Measurements from ENCODE around the gene AHCYL2.
A peak's percentile ranks its signal among the peaks of the same experiment; 100 is the strongest.
"Not testable (repeated sequence)": the region's sequence is repeated elsewhere in the genome, so short reads cannot be mapped to it uniquely, and the experiment has no call there.

Gene AHCYL2

DNA sequence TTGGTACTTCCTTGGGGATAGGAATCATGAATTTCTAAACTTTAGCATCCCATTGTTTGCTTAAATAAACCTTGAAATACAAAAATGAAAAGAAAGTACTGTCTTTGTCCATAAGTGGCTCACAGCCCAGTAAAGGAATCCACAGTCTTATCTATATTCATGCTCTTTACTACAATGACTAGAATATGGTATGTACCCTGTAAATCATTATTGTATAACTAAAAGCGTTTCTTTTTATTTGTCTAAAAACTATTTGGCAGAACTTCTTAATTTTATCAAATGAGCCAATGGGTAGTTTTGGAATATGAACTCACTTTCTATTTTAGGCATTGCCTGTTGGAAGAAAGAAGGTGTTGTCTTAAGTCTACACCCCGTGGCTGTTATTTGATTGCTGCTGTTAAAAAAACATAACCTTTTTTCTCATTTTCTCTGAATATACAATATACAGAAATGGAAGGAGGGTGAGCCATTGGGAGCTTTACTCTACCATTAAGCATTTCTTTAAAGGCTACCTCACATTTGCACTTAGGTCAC lies 197.0 kb downstream of the AHCYL2 start:
- no peak for DNase-seq (ENCODE audit: low read depth in 2 of 2, low spot score in 1 of 2)

GRCh38 chr7:129422727-129423126 lies 197.9 kb downstream of the AHCYL2 start:
- no peak for DNase-seq (ENCODE audit: low read depth in 2 of 2, low spot score in 1 of 2)

GRCh38 chr7:129423700-129424410 lies 199.0 kb downstream of the AHCYL2 start:
- DNase-seq (ENCODE audit: low read depth in 2 of 2, low spot score in 1 of 2), result no peak

DNA sequence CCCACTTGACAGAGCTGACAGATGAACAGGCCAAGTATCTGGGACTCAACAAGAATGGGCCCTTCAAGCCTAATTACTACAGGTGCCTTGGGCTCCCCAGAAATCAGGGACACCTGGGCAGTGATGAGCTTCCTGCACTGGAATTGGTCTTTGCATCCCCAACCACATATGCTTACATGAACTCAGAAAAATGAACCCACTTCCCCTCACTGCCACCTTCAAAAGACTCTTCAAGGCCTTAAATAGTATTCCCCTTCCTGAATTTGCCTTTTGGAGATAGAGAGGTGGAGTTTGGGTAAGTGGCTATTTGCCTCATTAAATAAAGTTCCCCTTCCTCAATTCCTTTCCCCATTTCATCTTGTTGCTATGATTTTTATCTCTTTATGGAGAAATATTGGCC lies 201.7 kb downstream of the AHCYL2 start:
- no peak for DNase-seq (ENCODE audit: low read depth in 2 of 2, low spot score in 1 of 2)

GRCh38 chr7:129427526-129428045 lies 202.8 kb downstream of the AHCYL2 start:
- DNase-seq (ENCODE audit: low read depth in 2 of 2, low spot score in 1 of 2), result no peak

- no peak for DNase-seq (ENCODE audit: low read depth in 2 of 2, low spot score in 1 of 2)
Observed at GRCh38 chr7:129431911-129432643, 207.2 kb downstream of the AHCYL2 start.

DNA sequence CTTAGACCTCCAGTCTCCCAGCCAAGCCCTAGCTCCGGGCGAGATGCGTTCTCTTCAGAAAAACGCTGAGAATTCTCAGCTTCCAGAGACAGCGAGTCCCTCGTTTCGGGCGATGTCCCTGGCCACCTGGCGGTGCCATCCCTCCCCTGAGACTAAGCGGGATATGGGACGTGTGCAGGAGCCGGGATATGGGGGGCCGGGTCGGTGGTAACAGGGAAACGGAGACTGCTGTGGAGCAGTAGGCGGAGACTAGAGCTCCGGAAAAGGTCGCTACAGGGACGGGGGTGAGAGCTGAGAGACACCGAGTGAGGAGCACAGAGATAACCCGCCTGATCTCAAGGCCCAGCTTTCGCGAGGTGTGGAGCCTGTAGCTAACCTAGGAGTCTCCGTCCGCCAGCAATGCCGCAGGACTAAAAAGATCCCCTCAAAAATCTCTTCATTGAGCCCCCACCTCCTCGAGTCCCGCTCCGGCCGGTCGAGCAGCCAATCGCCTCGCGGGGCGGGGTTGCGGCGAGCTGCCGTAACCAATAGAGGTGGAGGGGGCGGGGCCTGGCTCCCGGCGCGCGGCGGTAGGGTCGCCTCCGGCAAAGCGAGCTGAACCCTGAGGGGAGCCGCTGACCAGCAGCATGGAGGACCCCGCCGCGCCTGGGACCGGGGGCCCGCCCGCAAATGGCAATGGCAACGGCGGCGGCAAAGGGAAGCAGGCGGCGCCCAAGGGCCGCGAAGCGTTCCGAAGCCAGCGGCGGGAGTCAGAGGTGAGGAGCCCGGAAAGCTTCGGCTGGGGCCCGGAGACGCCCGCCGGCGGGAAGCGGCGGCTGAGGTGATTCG lies 209.2 kb downstream of the AHCYL2 start, which contains the start of gene STRIP2:
TSS of gene STRIP2 (plus strand) at position 586 of the 828 bp plus-strand sequence. CDS start at position 627, 41 bp downstream.
- DNase-seq (ENCODE audit: low read depth in 2 of 2, low spot score in 1 of 2), result peak; percentile 81

DNA sequence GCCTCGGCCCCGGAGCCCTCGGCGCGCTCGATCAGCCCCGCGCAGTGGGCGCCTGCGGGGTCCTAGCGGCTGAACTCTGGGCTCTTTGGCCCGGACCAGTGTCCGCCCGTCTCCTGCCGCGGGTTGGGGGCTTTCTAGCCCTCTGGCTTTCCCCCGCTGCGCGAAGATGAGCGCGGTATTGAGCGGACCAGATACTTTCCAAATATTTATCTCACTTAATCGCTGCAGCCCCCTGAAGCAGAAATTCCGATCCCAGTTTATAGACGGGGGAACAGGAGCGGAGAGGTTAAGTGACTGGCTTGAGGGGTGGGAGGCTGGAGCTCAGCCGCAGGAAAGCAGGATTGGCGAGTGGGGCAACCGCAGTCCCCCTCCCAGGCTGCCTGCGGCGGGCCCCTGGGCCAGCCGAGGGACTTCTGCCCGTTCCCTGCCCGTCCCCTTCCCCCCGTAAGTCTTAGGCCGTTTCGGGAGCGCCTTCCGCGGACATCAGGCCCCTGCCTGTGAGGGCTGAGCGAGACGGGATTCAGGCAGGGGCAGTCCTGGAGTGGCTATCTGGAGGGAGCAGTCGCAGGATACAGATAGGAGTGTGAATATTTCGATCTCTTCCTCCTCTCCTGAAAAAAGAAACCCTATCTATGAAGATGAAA lies 210.0 kb downstream of the AHCYL2 start:
- no peak for DNase-seq (ENCODE audit: low read depth in 2 of 2, low spot score in 1 of 2)

GRCh38 chr7:129435414-129435829 lies 210.6 kb downstream of the AHCYL2 start:
- DNase-seq (ENCODE audit: low read depth in 2 of 2, low spot score in 1 of 2), result no peak

GRCh38 chr7:129436335-129436923 lies 211.6 kb downstream of the AHCYL2 start:
- no peak for DNase-seq (ENCODE audit: low read depth in 2 of 2, low spot score in 1 of 2)

DNA sequence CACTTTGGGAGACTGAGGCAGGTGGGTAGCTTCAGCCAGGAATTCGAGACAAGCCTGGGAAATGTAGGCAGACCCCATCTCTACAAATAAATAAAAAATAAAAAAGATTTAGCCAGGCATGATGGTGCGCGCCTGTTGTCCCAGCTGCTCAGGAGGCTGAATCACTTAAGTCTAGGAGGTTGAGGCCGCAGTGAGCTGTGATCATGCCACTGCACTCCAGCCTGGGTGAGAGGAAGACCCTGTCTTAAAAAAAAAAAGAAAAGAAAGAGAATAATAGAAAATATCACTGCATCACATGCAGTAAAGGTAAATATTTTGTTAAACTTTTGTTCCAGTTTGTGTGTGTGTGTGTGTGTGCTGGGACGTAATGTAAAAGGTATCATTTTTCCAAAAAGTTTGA lies 212.4 kb downstream of the AHCYL2 start:
- DNase-seq (ENCODE audit: low read depth in 2 of 2, low spot score in 1 of 2), result no peak

- no peak for DNase-seq (ENCODE audit: low read depth in 2 of 2, low spot score in 1 of 2)
Observed at GRCh38 chr7:129438281-129438838, 213.5 kb downstream of the AHCYL2 start.

DNA sequence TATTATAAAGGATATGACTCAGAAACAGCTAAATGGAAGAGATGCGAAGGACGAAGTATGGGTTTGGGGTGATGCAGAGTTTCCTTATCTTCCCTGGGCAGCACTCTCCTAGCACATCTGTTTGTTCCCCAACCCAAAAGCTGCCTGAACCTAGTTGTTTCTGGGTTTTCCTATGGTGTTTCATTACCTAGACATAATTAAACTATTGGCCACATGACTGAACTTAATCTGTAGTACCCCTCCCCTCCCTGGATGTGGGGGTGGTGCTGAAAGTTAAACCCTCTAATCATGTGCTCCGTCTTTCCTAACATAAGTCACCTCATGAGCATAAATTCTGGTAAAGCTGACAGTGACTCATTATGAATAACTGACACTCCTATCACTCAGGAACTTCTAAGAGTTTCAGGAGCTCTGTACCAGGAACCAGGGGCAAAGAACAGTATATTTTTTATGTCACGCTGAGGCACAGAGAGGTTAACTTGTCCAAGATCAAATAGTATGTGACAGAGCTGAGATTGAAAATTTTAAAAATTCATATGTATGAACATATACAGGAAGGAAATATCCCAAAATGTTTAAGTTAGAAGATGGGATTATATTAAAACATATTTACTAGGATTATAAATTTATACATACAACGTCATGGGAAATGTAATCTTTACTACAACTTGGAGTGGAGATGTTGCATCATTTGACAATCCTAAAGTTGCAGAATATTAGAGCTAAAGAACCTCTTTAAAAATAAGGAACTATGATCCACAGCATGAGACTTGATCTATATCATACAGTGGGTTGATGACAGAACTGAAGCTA lies 214.2 kb downstream of the AHCYL2 start:
- no peak for DNase-seq (ENCODE audit: low read depth in 2 of 2, low spot score in 1 of 2)

DNA sequence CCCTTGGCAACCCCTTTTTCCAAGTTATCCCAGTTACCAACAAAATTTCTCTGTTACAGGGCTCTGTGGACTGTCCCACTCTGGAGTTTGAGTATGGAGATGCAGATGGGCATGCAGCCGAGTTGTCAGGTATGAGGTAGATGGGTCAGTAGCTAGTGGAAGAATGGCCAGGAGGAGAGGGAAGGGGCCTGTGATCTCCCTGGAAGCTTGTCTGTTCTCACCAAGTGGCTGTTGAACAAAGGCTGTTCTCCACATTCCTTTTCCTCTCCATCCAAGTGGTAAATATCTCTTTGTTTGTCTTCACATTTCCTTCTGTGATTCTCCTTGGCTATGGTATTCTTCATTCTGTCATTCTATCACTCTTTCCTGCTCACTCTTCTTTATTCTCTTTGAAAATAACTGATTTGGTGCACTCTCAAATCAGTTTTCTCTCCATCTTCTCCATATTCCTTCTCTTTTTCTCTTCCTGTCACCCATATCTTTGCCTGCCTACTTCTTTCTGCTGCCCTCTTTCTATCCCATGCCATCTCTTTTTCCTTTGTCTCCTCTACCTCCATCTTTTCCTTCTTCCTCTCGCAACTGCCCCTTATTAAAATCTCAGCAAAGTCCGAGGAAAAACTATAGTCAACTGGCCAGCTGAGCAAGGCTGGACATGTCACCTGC lies 215.3 kb downstream of the AHCYL2 start:
- DNase-seq (ENCODE audit: low read depth in 2 of 2, low spot score in 1 of 2), result no peak

DNA sequence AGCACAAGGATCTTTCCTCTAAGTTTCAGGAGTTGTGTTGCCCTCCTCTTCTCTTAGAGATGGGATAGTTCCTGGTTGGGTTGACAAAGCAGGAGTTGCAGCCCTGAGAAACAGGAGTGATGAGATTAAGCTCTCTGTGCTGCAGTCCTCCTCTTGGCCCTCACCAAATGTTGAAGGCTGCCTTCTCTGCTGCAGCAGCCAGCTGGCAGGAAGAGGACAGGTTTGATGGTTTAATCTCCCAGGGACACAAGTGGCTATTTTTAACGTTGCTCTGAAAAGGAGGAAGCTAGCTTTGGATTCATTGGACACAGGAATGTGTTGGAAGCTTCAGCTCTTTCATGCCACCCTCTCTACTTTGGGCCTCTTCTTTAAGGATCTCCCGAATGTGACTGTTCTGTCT lies 218.8 kb downstream of the AHCYL2 start:
- no peak for DNase-seq (ENCODE audit: low read depth in 2 of 2, low spot score in 1 of 2)

DNA sequence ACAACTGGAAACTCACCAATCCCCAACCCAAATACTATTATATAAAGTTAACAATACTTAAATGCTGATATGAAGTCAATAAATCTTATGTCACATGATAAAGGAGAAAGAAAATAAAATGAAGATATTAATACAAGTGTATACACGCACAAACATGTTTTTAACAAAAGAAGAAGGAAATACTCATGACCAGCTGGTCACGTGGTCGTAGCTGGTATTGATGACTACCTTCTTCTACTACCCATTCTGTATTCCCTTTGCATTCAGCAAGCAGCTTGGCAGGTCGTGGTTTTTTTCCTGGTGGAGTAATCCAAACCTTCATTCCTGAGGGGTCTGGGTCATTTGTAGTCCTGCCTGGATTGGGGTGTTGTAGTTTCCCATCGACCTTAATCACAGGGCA lies 219.9 kb downstream of the AHCYL2 start:
- not testable (repeated sequence) for DNase-seq (ENCODE audit: low read depth in 2 of 2, low spot score in 1 of 2)

DNA sequence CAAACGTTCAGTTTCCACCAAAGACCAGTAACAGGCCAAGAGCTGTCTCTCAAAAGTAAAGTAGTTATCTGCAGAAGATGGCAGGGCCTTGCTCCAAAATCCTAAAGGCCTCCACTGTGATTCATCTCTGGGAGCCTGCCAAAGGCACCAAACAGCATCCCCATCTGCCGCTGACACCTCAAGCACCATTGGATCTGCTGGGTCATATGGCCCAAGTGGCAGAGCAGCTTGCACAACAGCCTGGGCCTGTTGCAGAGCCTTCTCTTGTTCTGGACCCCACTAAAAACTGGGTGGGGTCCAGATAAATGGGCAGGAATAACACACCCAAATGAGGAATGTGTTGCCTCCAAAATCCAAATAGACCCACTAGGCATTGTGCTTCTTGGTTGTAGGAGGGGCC lies 222.1 kb downstream of the AHCYL2 start:
- DNase-seq (ENCODE audit: low read depth in 2 of 2, low spot score in 1 of 2), result not testable (repeated sequence)

DNA sequence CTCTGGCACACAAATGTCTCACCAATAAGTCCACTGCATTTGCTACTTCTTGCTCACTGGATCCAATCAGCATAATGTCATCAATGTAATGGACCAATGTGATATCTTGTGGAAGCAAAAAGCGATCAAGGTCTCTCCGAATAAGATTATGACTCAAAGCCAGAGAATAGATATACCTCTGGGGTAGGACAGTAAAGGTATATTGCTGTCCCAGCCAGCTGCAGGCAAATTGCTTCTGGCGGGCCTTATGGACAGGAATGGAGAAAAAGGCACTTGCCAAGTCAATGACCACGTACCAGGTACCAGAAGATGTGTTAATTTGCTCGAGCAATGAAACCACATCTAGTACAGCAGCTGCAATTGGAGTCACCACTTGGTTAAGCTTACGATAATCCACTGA lies 222.6 kb downstream of the AHCYL2 start:
- DNase-seq (ENCODE audit: low read depth in 2 of 2, low spot score in 1 of 2), result not testable (repeated sequence)

DNA sequence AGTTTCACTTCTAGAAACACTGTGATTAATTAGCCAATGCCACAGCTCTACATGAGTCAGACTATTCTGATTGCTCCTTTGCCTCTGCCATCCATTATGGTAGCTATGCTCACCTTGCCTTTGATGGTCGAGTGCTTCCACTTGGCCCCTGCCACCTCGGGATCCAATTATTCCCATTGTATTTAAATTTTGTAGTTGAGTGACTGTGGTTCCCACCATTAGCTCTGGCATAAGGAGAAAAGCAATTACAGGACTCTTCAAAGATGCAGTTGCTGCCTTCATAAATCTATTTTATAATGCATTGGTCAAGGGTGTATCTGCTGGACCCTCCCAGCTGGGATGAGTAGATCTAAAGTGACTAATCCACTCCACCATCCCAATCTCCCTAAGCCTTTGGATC lies 223.8 kb downstream of the AHCYL2 start:
- DNase-seq (ENCODE audit: low read depth in 2 of 2, low spot score in 1 of 2), result not testable (repeated sequence)

Measured in stimulated activated CD8-positive, alpha-beta memory T cell treated with anti-CD3 and anti-CD28 coated beads, Interleukin-4, amount 100 ng/mL, for 4 hours (primary cell).